ENCODE data around the gene ACOX3.

- TF ChIP-seq CTCF (IDR thresholded peaks at IDR 0.05; ENCODE audit: low read length) (no peak), EZH2 (IDR thresholded peaks at IDR 0.05; ENCODE audit: borderline replicate concordance, low read length) (no peak)
These were observed 97.1 kb downstream of the ACOX3 start for GRCh38 chr4:8343262-8343966.
